ENCODE data around the gene DNAJB14.

GRCh38 chr4:99856166-99856565, 90.3 kb downstream of the DNAJB14 start:
- TF ChIP-seq, protein P1, sequence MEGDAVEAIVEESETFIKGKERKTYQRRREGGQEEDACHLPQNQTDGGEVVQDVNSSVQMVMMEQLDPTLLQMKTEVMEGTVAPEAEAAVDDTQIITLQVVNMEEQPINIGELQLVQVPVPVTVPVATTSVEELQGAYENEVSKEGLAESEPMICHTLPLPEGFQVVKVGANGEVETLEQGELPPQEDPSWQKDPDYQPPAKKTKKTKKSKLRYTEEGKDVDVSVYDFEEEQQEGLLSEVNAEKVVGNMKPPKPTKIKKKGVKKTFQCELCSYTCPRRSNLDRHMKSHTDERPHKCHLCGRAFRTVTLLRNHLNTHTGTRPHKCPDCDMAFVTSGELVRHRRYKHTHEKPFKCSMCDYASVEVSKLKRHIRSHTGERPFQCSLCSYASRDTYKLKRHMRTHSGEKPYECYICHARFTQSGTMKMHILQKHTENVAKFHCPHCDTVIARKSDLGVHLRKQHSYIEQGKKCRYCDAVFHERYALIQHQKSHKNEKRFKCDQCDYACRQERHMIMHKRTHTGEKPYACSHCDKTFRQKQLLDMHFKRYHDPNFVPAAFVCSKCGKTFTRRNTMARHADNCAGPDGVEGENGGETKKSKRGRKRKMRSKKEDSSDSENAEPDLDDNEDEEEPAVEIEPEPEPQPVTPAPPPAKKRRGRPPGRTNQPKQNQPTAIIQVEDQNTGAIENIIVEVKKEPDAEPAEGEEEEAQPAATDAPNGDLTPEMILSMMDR (IDR thresholded peaks at IDR 0.05; ENCODE audit: borderline replicate concordance, extremely low read depth, low read length, poor library complexity, severe bottlenecking), result no peak
- TF ChIP-seq EZH2 (IDR thresholded peaks at IDR 0.05; ENCODE audit: borderline replicate concordance, low read depth, low read length, severe bottlenecking), result no peak
